ENCODE measurements around the gene PAPOLG.

DNA sequence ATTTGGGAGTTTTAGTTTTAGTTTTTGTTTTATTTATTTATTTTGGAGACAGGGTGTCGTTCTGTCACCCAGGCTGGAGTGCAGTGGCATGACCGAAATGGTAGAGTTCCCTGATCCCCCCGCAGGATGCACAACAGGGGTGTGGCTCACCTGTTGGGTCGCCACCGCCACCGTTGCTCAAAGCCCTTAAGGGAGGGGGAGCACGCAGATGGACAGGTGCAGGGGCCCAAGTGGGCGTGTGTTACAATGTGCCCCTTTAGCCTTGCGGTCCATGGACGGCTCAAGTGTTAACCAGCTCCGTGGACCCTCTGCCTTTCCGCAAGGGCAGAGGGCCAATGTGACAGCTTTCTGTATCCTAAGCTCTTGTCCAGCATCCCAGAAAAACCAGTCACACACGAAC, 63.9 kb downstream of the PAPOLG start:
- TF ChIP-seq EP300 (IDR thresholded peaks at IDR 0.05) = no peak
- TF ChIP-seq, protein P1, sequence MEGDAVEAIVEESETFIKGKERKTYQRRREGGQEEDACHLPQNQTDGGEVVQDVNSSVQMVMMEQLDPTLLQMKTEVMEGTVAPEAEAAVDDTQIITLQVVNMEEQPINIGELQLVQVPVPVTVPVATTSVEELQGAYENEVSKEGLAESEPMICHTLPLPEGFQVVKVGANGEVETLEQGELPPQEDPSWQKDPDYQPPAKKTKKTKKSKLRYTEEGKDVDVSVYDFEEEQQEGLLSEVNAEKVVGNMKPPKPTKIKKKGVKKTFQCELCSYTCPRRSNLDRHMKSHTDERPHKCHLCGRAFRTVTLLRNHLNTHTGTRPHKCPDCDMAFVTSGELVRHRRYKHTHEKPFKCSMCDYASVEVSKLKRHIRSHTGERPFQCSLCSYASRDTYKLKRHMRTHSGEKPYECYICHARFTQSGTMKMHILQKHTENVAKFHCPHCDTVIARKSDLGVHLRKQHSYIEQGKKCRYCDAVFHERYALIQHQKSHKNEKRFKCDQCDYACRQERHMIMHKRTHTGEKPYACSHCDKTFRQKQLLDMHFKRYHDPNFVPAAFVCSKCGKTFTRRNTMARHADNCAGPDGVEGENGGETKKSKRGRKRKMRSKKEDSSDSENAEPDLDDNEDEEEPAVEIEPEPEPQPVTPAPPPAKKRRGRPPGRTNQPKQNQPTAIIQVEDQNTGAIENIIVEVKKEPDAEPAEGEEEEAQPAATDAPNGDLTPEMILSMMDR (IDR thresholded peaks at IDR 0.05) = no peak

Data from stomach (tissue), 4 donors.